Femur (tissue), 1 donor: ENCODE measurements around the gene CRIP2.
A peak's percentile ranks its signal among the peaks of the same experiment; 100 is the strongest.

Experiments used
- DNase-seq: peaks from one replicate; pipeline ENCODE4 v3.0.0-alpha.2; 2017

Gene CRIP2

GRCh38 chr14:105500726-105501101, 26.1 kb downstream of the CRIP2 start:
- no peak for DNase-seq

DNA sequence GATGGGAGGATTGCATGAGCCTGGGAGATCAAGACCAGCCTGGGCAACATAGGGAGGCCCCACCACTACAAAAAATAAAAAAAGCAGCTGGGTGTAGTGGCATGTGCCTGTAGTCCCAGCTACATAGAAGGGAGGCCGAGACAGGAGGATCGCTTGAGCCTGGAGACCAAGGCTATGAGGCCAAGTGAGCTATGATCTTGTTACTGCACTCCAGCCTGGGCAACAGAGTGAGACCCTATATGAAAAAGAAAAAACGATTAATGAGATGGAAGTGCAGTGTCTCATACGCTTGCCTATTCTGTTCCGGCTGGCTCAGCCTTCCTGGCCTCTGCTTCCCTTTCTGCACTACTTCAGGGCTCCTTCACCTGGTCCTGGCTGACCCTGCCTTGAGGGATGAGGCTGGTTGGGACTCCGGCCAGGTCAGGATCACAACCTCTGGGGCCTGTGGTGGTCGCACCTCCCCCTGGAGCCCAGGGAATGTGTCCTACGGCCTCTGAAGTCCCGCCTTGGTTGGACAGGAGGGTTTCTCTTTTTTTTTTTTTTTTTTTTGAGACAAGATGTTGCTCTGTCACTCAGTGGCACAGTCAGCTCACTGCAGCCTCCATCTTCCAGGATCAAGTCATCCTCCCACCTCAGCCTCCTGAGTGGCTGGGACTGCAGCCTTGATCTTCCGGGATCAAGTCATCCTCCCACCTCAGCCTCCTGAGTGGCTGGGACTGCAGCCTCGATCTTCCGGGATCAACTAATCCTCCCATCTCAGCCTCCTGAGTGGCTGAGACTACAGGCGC, 27.1 kb downstream of the CRIP2 start:
- DNase-seq: no peak

- DNase-seq: no peak
Measured at GRCh38 chr14:105502446-105503295, 28.1 kb downstream of the CRIP2 start.

DNA sequence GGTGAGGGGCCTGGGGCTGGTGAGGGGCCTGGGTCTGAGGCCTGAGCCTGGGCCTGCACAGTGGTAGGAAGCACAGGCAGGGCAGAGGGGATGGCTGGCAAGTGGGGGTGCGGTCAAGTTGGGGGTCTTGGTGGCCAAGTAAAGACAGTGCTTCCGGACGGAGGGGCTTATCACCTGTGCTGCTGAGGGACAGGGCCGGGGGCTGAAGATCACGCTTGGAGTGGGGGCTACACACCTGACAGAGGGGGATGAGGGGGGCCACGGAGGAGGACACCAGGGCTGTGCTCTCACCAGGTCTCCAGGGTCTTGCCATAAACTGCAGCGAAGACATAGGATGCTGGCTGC, 28.6 kb downstream of the CRIP2 start:
- no peak for DNase-seq

GRCh38 chr14:105503935-105504692, 29.5 kb downstream of the CRIP2 start:
- DNase-seq: no peak

- DNase-seq: no peak
Measured at GRCh38 chr14:105505101-105505500, 30.5 kb downstream of the CRIP2 start.

DNA sequence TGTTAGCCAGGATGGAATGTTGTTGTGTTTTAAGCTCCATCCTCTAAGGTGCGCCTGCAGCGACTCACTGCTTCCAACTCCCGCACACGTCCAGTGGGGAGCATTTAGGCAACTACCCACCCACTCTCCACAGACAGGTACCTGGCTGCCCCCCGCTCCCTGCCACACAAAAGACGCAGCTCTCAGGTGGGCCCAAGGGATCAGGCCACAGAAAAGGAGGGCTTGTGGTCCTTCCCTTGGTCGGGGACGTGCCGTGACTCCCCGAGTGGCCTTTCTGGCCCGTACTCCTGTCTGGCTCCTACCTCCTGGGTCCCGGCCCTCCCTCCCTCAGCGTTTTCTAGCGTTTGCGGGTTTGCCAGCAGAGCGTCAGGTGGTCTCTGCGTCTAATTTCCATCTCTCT, 32.6 kb downstream of the CRIP2 start:
- no peak for DNase-seq

DNA sequence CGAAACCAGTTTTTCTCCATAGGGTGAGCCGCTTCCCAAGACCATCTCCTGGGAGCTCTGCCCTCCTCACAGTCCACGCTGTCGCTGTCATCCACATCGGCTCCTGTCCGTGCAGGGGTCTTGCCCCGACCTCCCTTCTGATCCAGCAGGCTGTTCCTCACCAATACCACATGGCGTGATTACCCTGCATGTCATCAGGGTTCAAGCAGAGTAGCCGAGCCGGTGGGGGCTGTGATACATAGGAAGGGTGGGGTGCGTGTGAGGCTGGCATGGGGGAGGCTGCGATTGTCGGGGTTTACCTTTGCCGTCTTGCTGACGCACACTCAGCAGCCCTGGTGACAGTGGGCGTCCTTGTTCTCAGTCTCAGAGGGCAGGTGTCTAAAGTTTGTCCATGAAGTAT, 33.4 kb downstream of the CRIP2 start:
- no peak for DNase-seq

GRCh38 chr14:105508601-105509000, 34.0 kb downstream of the CRIP2 start:
- DNase-seq: no peak

- DNase-seq: no peak
Measured at GRCh38 chr14:105517096-105517495, 42.5 kb downstream of the CRIP2 start.

DNA sequence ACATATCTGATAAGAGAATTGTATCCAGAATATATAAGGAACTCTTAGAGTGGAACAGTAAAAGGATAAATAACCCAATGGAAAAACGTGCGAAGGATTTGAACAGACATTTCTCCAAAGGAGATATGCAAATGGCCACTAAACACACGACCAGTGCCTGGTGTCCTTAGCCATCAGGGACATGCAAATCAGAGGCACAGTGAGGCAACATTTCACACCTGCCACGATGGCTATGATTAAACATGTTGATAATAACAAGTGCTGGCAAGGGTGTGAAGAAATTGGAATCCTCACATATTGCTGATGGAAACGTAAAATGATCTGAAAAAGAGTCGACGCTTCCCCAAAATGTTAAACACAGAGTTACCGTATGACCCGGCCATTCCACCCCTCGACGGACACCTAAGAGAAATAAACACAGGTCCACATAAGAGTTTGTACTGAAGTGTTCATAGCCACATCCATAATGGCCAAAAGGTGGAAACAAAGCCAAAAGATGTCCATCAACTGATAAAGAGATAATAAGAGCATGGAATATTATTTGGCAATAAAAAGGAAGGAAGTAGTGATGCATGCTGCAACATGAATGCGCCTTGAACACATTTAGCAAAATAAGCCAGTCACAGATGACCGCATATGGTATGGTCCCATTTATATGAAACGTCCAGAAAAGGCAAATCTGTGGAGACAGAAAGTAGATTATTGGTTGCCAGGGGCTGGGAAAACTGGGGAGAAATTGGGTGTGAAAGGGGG, 45.5 kb downstream of the CRIP2 start:
- DNase-seq: no peak

GRCh38 chr14:105525326-105525725, 50.7 kb downstream of the CRIP2 start:
- DNase-seq: no peak

DNA sequence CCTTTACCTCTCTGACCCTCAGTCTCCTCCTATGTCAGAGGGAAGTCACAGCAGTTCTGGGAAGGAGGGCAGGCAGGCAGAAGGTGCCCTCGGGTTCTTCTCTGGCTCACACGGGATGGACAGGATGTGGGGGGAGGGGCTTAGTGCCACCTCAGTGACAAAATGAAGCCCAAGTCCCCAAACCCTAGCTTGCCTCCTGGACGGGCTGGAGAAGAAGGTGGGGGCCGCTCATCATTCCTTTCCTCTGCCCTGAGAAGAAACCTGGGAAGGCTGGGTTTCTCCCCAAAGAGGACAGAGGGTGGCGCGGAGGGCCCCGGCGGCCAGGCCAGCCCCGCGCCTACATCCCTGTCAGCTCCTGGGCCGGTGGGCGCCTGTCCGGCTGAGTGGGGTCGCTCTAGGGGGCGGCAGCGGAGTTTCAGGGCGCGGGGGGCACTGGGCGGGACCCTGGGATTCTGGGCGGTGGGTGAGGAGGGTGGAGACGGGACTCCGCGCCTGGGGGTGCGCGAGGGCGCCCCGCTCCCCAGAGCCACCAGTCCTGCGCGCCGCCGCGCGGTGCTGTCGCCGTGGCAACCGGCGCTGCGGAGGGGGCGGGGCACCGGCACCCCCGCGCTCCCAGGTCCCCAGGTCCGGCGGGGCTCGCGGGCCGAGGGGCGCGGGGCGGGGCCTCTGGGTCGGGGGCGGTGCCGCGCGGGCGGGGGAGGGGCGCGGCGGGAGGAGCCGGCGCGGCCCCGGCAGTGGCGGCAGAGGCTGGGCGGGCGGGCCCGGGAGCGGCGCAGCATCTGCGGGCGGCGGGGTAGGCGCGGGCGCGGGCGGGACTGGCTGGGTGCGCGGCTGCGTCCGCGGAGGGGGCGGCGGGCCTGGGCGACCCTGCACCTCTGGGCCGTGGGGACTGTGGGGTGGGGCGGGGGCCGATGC, 51.5 kb downstream of the CRIP2 start, which contains the start of gene TMEM121:
TSS of gene TMEM121 (plus strand) at position 723 of the 915 bp plus-strand sequence. CDS start 2,252 bp downstream, outside the sequence.
- peak; percentile 61 for DNase-seq

GRCh38 chr14:105526776-105527380, 52.3 kb downstream of the CRIP2 start:
- peak; percentile 40 for DNase-seq

DNA sequence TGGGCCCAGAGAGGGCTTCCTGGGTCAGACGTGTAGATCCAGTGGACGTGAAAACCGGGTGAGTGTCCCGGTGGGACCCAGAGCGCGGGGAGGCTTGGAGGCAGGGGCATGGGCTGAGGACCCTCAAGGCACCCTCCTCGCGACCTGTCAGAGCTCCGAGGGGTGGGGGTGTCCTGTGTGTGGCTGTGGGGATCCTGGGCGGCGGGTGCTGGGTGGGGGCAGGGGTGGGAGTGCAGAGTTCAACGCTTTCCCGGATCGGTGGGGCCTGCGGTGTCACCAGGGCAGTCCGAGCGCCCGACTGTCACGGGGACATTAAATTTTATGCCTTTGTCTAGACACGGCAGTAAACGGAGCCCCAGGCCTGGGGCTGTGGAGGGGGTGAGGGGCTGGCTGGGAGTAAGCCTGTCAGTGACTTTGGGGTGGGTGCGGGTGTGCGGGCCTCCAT, 52.8 kb downstream of the CRIP2 start:
- DNase-seq: peak; percentile 49

GRCh38 chr14:105527826-105528585, 53.4 kb downstream of the CRIP2 start:
- DNase-seq: peak; percentile 88

- DNase-seq: peak; percentile 37
Measured at GRCh38 chr14:105528586-105529318, 54.1 kb downstream of the CRIP2 start.

DNA sequence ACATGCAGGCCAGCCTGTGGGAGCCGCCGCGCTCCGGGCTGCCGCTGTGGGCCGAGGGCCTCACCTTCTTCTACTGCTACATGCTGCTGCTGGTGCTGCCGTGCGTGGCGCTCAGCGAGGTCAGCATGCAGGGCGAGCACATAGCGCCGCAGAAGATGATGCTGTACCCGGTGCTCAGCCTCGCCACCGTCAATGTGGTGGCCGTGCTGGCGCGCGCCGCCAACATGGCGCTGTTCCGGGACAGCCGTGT, 54.6 kb downstream of the CRIP2 start:
- DNase-seq: no peak
